Measurements from ENCODE around the gene CENPO.
A peak's percentile ranks its signal among the peaks of the same experiment; 100 is the strongest.

The CENPO gene

DNA sequence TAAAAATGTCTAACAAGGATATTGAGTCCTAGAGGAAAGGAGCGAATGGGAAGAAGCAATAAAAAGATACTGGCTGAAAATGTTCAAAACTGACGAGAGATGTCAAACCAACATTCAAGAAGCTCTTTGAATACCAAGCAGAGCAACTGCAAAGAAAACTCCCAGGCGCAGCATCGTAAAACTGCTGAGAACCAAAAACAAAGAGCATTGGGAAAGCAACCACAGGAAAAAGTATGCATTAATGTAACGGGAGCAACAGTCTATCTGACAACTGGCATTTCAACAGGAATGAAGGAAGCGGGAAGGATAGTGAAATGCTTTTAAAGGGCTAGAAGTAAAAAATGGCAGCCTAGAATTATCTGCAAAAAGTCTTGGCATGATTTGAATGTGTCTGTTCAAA lies 73.7 kb downstream of the CENPO start:
- DNase-seq: no peak

- DNase-seq: no peak
Measured at GRCh38 chr2:24870440-24870839, 77.2 kb downstream of the CENPO start.

GRCh38 chr2:24870891-24871705 lies 77.9 kb downstream of the CENPO start:
- no peak for DNase-seq

- DNase-seq: peak; percentile 22
Measured at GRCh38 chr2:24871852-24872333, 78.7 kb downstream of the CENPO start.
